ENCODE results near the gene SALL4. TPM values are rescaled to one million over a fixed set of nuclear protein-coding genes. Genes with fewer than 3 reads are reported as not detected.

The SALL4 gene
- total RNA-seq, 1 experiment from 2014 or later: 17.7 TPM

DNA sequence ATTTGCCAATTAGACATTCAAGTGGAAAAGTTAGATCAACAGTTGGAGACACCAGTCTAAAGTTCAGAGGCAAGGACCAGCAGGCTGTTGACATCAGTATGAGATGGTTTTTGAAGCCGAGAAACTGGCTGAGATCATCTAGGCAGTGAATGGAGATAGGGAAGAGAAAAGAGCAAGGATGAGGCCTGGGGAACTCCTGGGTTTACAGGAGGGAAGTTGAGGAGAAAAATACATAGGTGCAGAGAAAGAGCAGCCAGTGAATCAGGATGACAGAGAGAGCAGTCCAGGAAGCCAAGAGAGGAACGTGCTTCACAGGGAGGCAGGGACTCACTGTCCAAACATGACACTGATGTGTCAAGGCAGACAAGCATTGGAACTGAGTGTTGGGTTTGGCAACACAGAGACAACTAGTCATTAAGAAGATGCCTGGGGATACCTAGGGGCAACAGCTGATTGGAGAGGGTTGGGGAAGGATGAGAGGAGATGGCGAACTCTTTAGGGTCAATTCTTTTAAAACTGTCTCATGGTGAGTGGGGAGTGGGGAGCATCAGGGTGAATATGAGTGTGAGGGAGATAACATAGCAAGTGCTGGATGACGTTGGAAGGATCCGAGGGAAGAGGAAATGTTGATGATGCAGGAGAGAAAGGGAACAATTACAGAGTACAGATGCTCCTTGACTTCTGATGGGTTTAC is 13.2 kb upstream of the SALL4 start:
- H3K9me3 ChIP-seq (ENCODE audit: low read depth, low read length, poor library complexity, severe bottlenecking): no peaks in the 10 kb centered on the region
- no peak for DNase-seq (ENCODE audit: low spot score)
- TF ChIP-seq, protein P1, sequence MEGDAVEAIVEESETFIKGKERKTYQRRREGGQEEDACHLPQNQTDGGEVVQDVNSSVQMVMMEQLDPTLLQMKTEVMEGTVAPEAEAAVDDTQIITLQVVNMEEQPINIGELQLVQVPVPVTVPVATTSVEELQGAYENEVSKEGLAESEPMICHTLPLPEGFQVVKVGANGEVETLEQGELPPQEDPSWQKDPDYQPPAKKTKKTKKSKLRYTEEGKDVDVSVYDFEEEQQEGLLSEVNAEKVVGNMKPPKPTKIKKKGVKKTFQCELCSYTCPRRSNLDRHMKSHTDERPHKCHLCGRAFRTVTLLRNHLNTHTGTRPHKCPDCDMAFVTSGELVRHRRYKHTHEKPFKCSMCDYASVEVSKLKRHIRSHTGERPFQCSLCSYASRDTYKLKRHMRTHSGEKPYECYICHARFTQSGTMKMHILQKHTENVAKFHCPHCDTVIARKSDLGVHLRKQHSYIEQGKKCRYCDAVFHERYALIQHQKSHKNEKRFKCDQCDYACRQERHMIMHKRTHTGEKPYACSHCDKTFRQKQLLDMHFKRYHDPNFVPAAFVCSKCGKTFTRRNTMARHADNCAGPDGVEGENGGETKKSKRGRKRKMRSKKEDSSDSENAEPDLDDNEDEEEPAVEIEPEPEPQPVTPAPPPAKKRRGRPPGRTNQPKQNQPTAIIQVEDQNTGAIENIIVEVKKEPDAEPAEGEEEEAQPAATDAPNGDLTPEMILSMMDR (conservative IDR thresholded peaks at IDR 0.05; ENCODE audit: low read depth, low read length): no peak
- CTCF ChIA-PET: no interaction called here
- H3K4me1 ChIP-seq (ENCODE audit: insufficient read depth, low read length, poor library complexity, severe bottlenecking): no peaks in the 10 kb centered on the region
- H3K27me3 ChIP-seq (replicated peaks; ENCODE audit: insufficient read depth, low read depth, low read length, poor library complexity): no peaks in the 10 kb centered on the region
- no peak overlapping the region for H3K4me3 ChIP-seq (ENCODE audit: low read depth, low read length, poor library complexity, severe bottlenecking)
- H3K36me3 ChIP-seq (ENCODE audit: insufficient read depth, low read length, poor library complexity, severe bottlenecking): no peaks in the 10 kb centered on the region
- intact Hi-C loops (cut with micrococcal nuclease; ENCODE audit: unreplicated experiment): no loop called here
- H3K27ac ChIP-seq (ENCODE audit: low read depth, low read length, poor library complexity, severe bottlenecking): no peak overlapping the region
- POLR2A ChIA-PET (ENCODE audit: low non-redundant PET): no interaction called here
- BruUV-seq (replicated peaks): no TSS peak

- POLR2A ChIA-PET (ENCODE audit: low non-redundant PET): no interaction called here
- intact Hi-C loops (cut with micrococcal nuclease; ENCODE audit: unreplicated experiment): no loop called here
- CTCF ChIA-PET: no interaction called here
- Histone ChIP-seq H3K4me3 (ENCODE audit: low read depth, low read length, poor library complexity, severe bottlenecking) (no peak overlapping the region), H3K27me3 (replicated peaks; ENCODE audit: insufficient read depth, low read depth, low read length, poor library complexity) (no peaks in the 10 kb centered on the region), H3K9me3 (ENCODE audit: low read depth, low read length, poor library complexity, severe bottlenecking) (no peaks in the 10 kb centered on the region), H3K27ac (ENCODE audit: low read depth, low read length, poor library complexity, severe bottlenecking) (no peak overlapping the region), H3K36me3 (ENCODE audit: insufficient read depth, low read length, poor library complexity, severe bottlenecking) (no peaks in the 10 kb centered on the region), H3K4me1 (ENCODE audit: insufficient read depth, low read length, poor library complexity, severe bottlenecking) (no peaks in the 10 kb centered on the region)
- DNase-seq (ENCODE audit: low spot score): no peak
- TF ChIP-seq, protein P1 (conservative IDR thresholded peaks at IDR 0.05; ENCODE audit: low read depth, low read length): no peak
- no peak for TF ChIP-seq EZH2 (IDR thresholded peaks at IDR 0.05; ENCODE audit: borderline replicate concordance, low read depth, low read length, poor library complexity, severe bottlenecking)
- BruUV-seq (replicated peaks): no TSS peak
Measured at GRCh38 chr20:51812861-51813260, 10.5 kb upstream of the SALL4 start.

DNA sequence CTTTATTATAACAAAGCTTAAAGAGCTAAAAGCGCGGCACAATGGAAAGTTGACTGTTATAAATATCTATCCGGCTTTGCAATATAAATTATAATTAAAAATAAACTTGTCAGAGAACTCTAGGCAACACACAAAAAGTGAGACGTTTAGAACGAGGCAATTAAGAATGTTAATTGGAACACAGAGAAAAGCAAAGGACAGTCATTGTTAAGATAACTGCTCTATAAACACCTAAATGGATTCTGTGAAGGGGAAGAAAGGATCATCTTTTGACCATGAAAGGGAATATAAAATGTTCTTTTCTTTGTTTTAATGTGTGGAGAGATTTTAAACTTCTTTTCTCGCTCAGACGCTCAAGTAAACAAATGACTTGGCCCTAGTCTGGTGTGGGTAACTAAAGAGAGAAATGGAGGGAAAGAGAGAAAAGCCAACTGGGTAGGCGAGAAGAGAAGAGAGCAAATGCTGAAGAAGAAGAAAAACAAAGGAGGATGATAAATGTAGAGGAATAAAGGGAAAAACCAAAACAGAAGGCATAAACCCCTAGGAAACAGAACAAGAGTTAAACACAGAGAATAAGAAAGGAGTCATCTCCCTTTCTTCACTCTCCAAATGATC is 9.3 kb upstream of the SALL4 start:
- ChIA-PET POLR2A (ENCODE audit: low non-redundant PET) (no interaction called here), CTCF (no interaction called here)
- no peaks in the 10 kb centered on the region for H3K36me3 ChIP-seq (ENCODE audit: insufficient read depth, low read length, poor library complexity, severe bottlenecking)
- H3K27me3 ChIP-seq (replicated peaks; ENCODE audit: insufficient read depth, low read depth, low read length, poor library complexity): no peaks in the 10 kb centered on the region
- TF ChIP-seq EZH2 (IDR thresholded peaks at IDR 0.05; ENCODE audit: borderline replicate concordance, low read depth, low read length, poor library complexity, severe bottlenecking): no peak
- TF ChIP-seq, protein P1 (conservative IDR thresholded peaks at IDR 0.05; ENCODE audit: low read depth, low read length): no peak
- DNase-seq (ENCODE audit: low spot score): no peak
- intact Hi-C loops (cut with micrococcal nuclease; ENCODE audit: unreplicated experiment): no loop called here
- H3K4me3 ChIP-seq (ENCODE audit: low read depth, low read length, poor library complexity, severe bottlenecking): no peak overlapping the region
- no peak overlapping the region for H3K27ac ChIP-seq (ENCODE audit: low read depth, low read length, poor library complexity, severe bottlenecking)
- H3K4me1 ChIP-seq (ENCODE audit: insufficient read depth, low read length, poor library complexity, severe bottlenecking): no peaks in the 10 kb centered on the region
- no TSS peak for BruUV-seq (replicated peaks)
- no peaks in the 10 kb centered on the region for H3K9me3 ChIP-seq (ENCODE audit: low read depth, low read length, poor library complexity, severe bottlenecking)
